ENCODE data around the gene INO80.

The INO80 gene

GRCh38 chr15:40943764-40944365 lies 172.2 kb downstream of the INO80 start:
- FAIRE-seq: no peak

- FAIRE-seq: no peak
Observed at GRCh38 chr15:40942878-40943277, 173.2 kb downstream of the INO80 start.

- FAIRE-seq: no peak
Observed at GRCh38 chr15:40942337-40942854, 173.7 kb downstream of the INO80 start.

GRCh38 chr15:40941528-40942336 lies 174.3 kb downstream of the INO80 start:
- FAIRE-seq: no peak

GRCh38 chr15:40941068-40941527 lies 175.0 kb downstream of the INO80 start:
- FAIRE-seq: no peak

- FAIRE-seq: no peak
Observed at GRCh38 chr15:40940296-40940801, 175.7 kb downstream of the INO80 start.

GRCh38 chr15:40938536-40938870 lies 177.6 kb downstream of the INO80 start:
- FAIRE-seq: no peak

GRCh38 chr15:40937762-40938535 lies 178.1 kb downstream of the INO80 start:
- FAIRE-seq: no peak

- FAIRE-seq: no peak
Observed at GRCh38 chr15:40936709-40937666, 179.1 kb downstream of the INO80 start.

GRCh38 chr15:40936234-40936708 lies 179.8 kb downstream of the INO80 start:
- FAIRE-seq: no peak

GRCh38 chr15:40934457-40934856 lies 181.6 kb downstream of the INO80 start:
- FAIRE-seq: no peak

GRCh38 chr15:40933517-40933902 lies 182.6 kb downstream of the INO80 start:
- no peak for FAIRE-seq

GRCh38 chr15:40932649-40933516 lies 183.2 kb downstream of the INO80 start:
- no peak for FAIRE-seq

- no peak for FAIRE-seq
Observed at GRCh38 chr15:40932156-40932555, 183.9 kb downstream of the INO80 start.

GRCh38 chr15:40931300-40932142 lies 184.6 kb downstream of the INO80 start:
- FAIRE-seq: no peak

- no peak for FAIRE-seq
Observed at GRCh38 chr15:40930430-40931299, 185.4 kb downstream of the INO80 start.

GRCh38 chr15:40929660-40930429 lies 186.2 kb downstream of the INO80 start:
- FAIRE-seq: no peak

Data from TTC549 (cell line).